ENCODE measurements around the gene ADAMTS1. TPM values are rescaled to one million over a fixed set of nuclear protein-coding genes. Genes with fewer than 3 reads are reported as not detected.

ADAMTS1 gene
- total RNA-seq, 4 donors from 2014 or later: 23.7 to 43.8 (median 33.1) TPM

- intact Hi-C loops (cut with DNase I; ENCODE audit: low total_unique reads): loop anchor here (2.0 kb wide), 1 partner anchor 19 kb away; no protein-coding TSS in a partner anchor
- peaks cover 12 to 15% of the 10 kb centered on the region in 2 donors for H3K4me1 ChIP-seq
- H3K27me3 ChIP-seq: no peaks in the 10 kb centered on the region
- no peak for DNase-seq
- peak overlapping the region in 2 of 4 donors; percentile 29 to 32 for H3K4me3 ChIP-seq
- H3K9me3 ChIP-seq: no peaks in the 10 kb centered on the region
- peak overlapping the region; percentile 57 to 77 (median 69) for H3K27ac ChIP-seq
- TF ChIP-seq CTCF (IDR thresholded peaks at IDR 0.05 in 4 of 5, conservative IDR thresholded peaks at IDR 0.05 in 1 of 5): no peak
- TF ChIP-seq POLR2A (IDR thresholded peaks at IDR 0.05): peak; percentile 16 to 32
- no peaks in the 10 kb centered on the region for H3K36me3 ChIP-seq
- in situ Hi-C loops (cut with MboI; ENCODE audit: low sequenced_read_pairs in 4 of 4): no loop called here
- peak in 1 of 2 donors; percentile 31 for ATAC-seq
These were observed 43.7 kb downstream of the ADAMTS1 start for GRCh38 chr21:26801498-26801897.

- DNase-seq (peak in 1 of 2 donors; percentile 11), ATAC-seq (peak; percentile 79 to 82)
- peak overlapping the region in 3 of 4 donors; percentile 29 to 32 (median 30) for H3K4me3 ChIP-seq
- intact Hi-C loops (cut with DNase I; ENCODE audit: low total_unique reads): loop anchor here (2.0 kb wide), 1 partner anchor 18 kb away; no protein-coding TSS in a partner anchor
- TF ChIP-seq POLR2A (IDR thresholded peaks at IDR 0.05): peak in 1 of 2 donors; percentile 6
- TF ChIP-seq CTCF (IDR thresholded peaks at IDR 0.05 in 4 of 5, conservative IDR thresholded peaks at IDR 0.05 in 1 of 5): no peak
- peak overlapping the region; percentile 57 to 77 (median 69) for H3K27ac ChIP-seq
- H3K9me3 ChIP-seq: no peaks in the 10 kb centered on the region
- H3K4me1 ChIP-seq: peaks cover 12 to 20% of the 10 kb centered on the region in 2 donors
- in situ Hi-C loops (cut with MboI; ENCODE audit: low sequenced_read_pairs in 4 of 4): no loop called here
- H3K36me3 ChIP-seq: no peaks in the 10 kb centered on the region
- H3K27me3 ChIP-seq: no peaks in the 10 kb centered on the region
These were observed 44.2 kb downstream of the ADAMTS1 start for GRCh38 chr21:26800970-26801431.

GRCh38 chr21:26800455-26800854, 44.8 kb downstream of the ADAMTS1 start:
- H3K9me3 ChIP-seq: no peaks in the 10 kb centered on the region
- peaks cover 12 to 25% of the 10 kb centered on the region in 2 donors for H3K4me1 ChIP-seq
- in situ Hi-C loops (cut with MboI; ENCODE audit: low sequenced_read_pairs in 4 of 4) (no loop called here), intact Hi-C loops (cut with DNase I; ENCODE audit: low total_unique reads) (loop anchor here (2.0 kb wide), 1 partner anchor 18 kb away; no protein-coding TSS in a partner anchor)
- H3K27me3 ChIP-seq: no peaks in the 10 kb centered on the region
- H3K27ac ChIP-seq: peak overlapping the region; percentile 57 to 77 (median 69)
- no peak for ATAC-seq
- no peak overlapping the region for H3K4me3 ChIP-seq
- TF ChIP-seq POLR2A (IDR thresholded peaks at IDR 0.05): no peak
- no peak for TF ChIP-seq CTCF (IDR thresholded peaks at IDR 0.05 in 4 of 5, conservative IDR thresholded peaks at IDR 0.05 in 1 of 5)
- no peaks in the 10 kb centered on the region for H3K36me3 ChIP-seq
- DNase-seq: no peak

- no peaks in the 10 kb centered on the region for H3K36me3 ChIP-seq
- H3K4me3 ChIP-seq: no peak overlapping the region
- DNase-seq (no peak), ATAC-seq (no peak)
- in situ Hi-C loops (cut with MboI; ENCODE audit: low sequenced_read_pairs in 4 of 4) (no loop called here), intact Hi-C loops (cut with DNase I; ENCODE audit: low total_unique reads) (loop anchor here (2.0 kb wide), 1 partner anchor 17 kb away; no protein-coding TSS in a partner anchor)
- H3K9me3 ChIP-seq: no peaks in the 10 kb centered on the region
- no peak for TF ChIP-seq CTCF (IDR thresholded peaks at IDR 0.05 in 4 of 5, conservative IDR thresholded peaks at IDR 0.05 in 1 of 5)
- no peak for TF ChIP-seq POLR2A (IDR thresholded peaks at IDR 0.05)
- H3K4me1 ChIP-seq: peaks cover 12 to 25% of the 10 kb centered on the region in 2 donors
- peak overlapping the region; percentile 57 to 77 (median 69) for H3K27ac ChIP-seq
- no peaks in the 10 kb centered on the region for H3K27me3 ChIP-seq
These were observed 45.2 kb downstream of the ADAMTS1 start for GRCh38 chr21:26800001-26800400.
